ENCODE measurements around the gene FAM222A.

Gene FAM222A

DNA sequence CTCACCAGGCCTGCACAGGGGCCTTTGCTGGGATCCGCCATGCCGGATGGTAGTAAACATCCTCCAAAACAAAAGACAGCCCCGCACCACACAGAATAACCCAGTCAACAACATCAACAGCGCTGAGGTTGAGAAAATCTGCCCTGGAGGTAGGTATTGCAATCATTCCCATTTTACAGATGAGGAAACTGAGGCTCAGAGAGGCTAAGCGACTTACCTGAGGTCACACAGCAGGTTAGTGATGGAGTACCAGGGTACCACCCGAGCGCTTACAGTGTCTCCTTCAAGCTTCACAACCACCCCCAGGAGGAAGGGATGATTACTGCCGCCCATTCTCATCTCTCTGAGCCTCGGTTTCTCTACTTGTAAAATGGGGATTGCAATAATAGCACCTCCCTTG lies 104.6 kb downstream of the FAM222A start:
- no peak for DNase-seq (ENCODE audit: low read depth in 2 of 3, low spot score in 2 of 3)

DNA sequence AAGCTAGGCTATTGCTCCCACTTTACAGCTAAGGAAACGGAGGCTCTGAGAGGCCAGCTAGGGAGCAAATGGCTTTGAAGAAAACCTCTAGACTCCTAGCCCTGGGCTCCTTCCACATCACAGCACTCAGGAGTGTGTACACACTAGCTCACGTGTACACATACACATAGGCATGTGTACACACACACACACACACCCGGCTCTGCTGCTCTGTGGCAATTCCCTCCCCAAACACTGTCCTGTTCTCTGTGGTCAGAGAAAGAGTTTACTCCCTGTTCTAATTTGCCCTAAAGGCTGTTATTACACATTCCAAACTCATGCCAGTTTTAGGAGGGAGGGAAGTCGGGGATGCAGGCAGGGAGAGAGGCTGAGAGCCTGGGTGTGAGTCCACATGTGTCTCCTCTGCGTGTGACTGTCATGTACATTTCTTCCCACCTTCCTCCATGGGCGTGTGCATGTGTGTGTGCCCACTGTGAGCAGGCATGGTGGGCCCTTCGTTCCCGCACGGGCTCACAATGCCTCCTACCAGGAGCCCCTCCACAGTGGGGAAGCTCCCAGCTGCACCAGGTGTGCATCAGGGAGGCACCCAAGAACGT lies 105.4 kb downstream of the FAM222A start:
- no peak for DNase-seq (ENCODE audit: low read depth in 2 of 3, low spot score in 2 of 3)
